GM12891 (cell line): ENCODE measurements around the gene RELCH.

Experiments
- POLR2A ChIP-seq: IDR thresholded peaks from 2 replicates; pipeline ENCODE4 v1.6.1; 2011; ENCODE audit warnings: low read depth, low read length, control low read depth
- TAF1 ChIP-seq: IDR thresholded peaks from 2 replicates; pipeline ENCODE4 v1.6.1; 2011; ENCODE audit warnings: low read depth, low read length, control low read depth

GRCh38 chr18:62164855-62165487 is 22.1 kb upstream of the RELCH start:
- no peak for TF ChIP-seq TAF1
- no peak for TF ChIP-seq POLR2A
